NCI-H510A treated with DMSO at 0.1 percent for 48 hours (cell line): ENCODE results near the gene TMEM245.
"Not testable (repeated sequence)": the region's sequence is repeated elsewhere in the genome, so short reads cannot be mapped to it uniquely, and the experiment has no call there.

Experiments used
- DNase-seq: peaks from one replicate; lab custom pipeline; 2025; lab: John Stamatoyannopoulos, UW

Gene TMEM245

DNA sequence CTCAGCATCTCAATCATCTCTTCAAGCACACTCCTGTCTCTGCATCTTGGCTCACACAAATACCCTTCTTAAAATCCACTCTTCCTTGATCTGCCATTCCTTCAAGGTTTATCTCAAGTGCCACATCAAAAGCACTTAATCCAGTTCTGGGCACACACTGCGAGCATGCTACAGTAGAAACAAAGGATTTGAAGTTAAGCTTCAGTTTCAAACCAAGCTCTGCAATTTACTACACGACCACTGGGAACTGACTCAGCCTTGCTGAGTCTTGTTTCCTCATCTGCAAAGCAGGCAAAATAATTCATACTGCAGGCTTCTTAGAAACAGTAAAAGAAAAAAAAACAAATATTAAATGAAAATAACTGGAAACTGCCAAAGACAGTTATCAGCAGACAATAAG is 56.0 kb downstream of the TMEM245 start:
- no peak for DNase-seq

DNA sequence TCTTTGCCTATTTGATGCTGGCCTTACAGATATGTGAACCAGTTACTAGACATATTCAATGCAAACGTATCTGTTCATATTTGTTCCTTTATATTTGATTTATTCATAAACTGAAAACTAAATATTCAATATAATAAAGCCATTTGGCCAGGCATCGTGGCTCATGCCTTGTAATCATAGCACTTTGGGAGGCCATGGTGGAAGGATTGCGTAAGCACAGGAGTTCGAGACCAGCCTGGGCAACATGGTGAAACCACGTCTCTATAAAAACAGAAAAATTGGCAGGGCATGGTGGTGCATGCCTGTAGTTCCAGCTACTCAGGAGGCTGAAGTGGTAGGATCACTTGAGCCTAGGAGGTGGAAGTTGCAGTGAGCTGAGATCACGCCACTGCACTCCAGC is 57.2 kb downstream of the TMEM245 start:
- no peak for DNase-seq

DNA sequence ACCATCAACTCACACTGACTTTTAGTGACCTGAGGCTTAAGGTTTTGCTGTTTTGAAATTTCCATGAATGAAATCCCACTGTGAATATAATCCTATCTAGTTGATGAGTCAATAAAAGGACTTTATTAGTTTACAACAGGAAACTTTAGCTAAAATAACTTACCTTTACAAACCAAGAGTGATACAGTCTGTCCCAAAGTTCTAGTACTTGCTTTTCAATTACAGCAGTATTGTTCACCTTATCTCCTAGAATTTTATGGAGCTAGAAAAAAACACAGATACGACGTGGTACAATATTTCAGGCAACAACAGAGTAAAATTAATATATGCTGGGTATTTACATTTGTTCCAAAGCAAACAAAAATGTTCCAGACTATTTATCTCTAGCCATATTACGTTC is 59.6 kb downstream of the TMEM245 start:
- DNase-seq, result no peak

DNA sequence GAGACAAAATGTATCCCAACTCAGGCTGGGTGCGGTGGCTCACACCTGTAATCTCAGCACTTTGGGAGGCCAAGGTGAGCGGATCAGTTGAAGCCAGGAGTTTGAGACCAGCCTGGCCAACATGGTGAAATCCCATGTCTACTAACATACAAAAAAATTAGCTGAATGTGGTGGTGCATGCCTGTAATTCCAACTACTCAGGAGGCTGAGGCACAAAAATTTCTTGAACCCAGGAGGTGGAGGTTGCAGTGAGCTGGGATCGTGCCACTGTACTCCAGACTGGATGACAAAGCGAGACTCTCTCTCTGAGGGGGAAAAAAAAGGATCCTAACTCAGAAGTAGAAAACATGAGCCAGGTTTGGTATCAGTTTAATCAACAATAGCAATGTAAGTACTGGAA is 66.6 kb downstream of the TMEM245 start:
- DNase-seq, result not testable (repeated sequence)

DNA sequence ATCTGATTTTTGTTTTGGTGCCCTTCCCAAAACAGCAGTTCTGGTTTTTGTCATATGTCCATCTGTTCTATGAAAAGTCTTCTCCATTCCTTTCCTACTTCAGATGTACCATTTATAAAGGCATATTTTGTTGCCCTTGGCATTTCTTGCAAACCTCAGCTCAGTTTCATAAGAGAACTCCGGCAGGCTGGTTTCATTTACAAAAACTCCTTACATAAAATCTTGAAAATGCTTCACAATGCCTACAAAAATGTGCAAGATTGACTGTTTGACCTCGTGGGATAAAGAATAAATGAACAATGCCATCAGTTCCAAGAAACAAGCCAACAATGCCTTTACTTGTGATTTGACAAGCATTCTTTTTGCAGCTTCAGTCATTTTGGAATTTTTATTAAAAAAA is 67.3 kb downstream of the TMEM245 start:
- DNase-seq, result no peak

DNA sequence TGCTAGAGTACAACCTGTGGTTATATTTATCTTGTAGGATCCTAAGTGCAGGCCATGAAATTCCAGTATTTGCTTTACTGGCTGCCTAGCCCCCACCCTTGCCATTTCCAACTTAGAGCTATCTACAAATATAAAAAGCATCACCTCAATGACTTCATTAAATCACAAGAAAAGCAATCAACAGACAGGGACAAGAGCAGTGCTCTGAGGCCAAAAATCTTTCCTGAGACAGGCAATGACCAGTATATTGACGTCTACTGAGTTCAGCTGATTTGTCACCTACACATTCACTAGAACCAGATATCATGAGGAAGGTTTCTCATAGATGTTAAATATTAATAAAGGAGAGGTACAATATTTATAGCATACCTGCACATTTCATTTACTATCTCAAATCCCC is 68.0 kb downstream of the TMEM245 start:
- no peak for DNase-seq

DNA sequence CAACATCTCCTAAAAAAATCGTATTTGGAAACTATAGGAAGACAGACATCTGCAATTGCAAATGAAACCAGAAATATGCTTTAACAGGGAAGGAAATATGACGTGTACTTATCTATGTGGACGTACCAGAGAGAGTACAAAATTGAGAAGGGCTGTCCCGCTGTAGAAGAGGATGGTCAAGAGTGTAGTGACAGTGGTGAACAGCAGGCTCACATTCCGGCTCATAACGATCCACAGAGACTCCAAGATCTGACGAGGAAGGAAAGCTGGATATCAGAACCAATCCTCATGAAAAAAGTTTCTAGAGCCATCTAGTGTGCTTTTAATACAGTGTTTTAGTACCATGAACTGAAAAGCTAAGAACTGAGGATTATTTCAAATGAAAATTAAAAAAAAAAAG is 69.3 kb downstream of the TMEM245 start:
- no peak for DNase-seq

DNA sequence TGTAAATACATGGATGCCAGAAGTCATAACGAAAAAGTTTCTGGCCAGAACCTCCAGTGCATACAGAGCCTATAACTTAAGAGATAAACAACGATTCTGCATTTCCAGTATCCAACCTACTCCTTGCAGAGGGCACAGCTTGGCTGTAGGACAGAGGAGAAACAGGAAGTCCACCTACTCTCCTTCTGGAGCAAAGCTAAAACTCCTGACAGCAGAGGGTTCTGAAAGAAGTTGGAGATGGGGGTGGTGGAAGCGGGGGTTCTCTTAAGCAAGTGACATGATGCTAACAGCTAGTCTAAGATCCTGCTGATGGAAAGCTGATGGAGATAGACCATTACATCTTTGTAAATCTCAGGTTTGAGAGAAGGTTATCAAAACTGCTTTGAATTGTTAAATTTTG is 70.9 kb downstream of the TMEM245 start:
- no peak for DNase-seq

DNA sequence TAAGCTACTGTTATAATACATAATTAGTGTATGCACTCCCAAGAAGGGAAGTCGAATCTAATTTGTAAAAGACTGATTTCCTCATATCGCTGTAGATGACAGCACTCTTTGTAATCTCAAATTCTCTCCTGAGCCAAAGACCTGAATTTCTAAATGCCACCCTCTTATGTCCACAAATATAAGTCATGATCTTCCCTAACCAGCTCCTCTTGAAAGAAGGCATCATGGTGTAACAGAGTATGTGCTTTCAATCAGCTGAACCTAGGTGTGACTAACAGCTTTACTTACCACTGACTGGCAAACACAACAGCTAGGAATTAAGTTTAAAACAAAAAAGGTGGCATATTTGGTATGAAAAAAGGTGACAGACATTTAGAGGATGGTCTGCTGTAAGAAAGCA is 72.5 kb downstream of the TMEM245 start:
- DNase-seq, result no peak

DNA sequence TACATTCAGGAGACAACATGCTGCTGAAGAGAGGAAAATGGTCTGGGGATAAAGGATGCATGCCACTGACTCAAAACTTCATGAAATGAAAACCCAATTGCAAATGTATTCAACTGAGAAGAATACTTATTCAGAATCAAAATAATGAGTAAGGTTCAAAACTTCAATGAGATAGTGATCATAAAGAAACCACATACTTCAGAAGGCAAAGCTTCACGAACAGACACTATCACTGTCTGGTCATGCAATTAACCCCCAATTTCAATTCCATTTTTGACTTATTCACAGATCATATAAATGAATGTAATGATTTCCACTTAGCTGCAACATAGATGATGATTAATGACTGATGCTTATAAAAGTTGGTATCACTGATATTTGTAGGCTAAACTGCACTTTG is 73.4 kb downstream of the TMEM245 start:
- DNase-seq, result no peak

DNA sequence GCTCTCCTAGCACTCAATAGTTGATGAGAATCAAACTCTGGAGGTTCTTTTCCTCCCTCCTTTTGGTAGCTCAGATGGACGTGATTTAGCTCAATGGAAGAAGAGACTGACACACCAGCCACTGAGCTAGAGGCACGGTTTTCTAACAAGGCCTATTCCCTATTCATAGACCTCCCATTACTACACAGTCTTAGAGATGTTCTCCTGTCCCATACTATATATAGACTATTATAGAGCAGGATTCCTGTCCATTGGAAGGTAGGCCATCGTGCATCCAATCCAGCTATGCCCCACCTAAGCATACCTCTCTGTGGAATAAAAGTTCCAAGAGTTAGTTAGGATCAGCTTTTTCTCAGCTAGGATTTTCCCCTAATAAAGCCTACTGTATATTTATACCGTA is 76.2 kb downstream of the TMEM245 start:
- DNase-seq, result no peak

DNA sequence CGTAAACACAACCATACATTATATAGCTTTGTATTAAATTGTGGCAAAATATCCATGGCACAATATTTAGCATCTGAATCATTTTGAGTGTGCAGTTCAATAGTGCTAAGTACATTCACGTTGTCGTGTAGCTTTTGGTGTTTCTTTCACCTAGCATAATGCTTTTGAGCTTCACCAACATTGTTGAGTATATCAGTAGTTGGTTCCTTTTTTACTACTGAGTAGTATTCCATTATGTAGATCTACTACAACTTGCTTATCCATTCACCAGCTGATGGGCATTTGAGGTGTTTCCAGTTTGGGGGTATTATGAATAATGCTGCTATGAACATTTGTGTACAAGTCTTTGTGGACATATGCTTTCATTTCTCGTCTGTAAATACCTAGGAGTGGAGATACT is 79.2 kb downstream of the TMEM245 start:
- DNase-seq, result no peak

DNA sequence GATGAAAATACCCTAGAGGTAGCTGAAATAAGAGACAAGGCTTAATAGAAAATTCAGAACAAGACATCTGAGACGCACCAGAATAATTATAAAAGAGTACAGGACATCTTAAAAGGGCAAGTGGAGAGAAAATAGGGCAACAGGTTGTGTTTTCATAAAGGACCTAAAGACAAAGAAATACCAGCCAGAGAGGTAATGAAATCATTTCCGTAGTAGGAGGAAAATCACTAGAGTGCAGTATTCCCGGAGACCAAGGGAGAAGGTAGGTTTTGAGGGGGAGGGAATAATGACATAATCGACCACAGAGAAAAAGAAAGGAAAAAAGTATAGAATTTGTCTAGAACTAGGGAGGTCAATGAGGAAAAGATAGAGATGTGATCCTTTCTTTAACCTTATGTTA is 80.2 kb downstream of the TMEM245 start:
- no peak for DNase-seq

DNA sequence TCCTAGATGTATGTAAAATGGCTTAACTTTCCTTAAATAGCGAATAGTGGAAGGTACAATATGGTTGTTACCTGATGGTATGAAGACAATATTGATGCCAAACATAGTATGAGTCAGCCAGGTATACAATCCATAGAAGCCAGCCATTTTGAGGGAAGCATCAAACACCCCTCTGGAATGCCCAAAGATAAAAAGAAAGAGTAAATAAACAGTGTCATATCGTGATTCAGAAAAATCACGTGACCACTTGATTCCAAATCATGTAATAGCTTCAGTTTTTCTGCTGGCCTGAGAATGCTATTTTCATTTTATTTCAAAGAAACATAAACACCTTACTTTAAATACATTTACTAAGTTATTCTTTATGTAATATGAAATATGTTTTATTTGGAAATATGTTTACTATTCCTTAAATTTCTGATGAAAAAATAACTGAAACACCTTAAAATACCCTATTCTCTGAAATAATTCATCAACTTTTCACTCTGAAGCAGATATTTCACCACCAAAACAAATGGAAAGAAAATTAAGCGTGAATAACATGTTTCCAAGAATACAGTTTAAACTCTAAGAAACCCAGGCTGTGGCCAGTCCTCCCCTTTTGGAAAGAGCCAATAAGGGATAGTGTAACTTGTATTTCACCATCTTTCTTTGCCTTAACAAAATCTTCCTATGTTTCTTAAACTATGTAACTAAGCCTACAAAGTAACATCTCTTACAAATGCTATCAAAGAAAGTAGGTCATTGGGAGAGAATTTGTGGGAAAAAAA is 81.6 kb downstream of the TMEM245 start:
- DNase-seq, result no peak

DNA sequence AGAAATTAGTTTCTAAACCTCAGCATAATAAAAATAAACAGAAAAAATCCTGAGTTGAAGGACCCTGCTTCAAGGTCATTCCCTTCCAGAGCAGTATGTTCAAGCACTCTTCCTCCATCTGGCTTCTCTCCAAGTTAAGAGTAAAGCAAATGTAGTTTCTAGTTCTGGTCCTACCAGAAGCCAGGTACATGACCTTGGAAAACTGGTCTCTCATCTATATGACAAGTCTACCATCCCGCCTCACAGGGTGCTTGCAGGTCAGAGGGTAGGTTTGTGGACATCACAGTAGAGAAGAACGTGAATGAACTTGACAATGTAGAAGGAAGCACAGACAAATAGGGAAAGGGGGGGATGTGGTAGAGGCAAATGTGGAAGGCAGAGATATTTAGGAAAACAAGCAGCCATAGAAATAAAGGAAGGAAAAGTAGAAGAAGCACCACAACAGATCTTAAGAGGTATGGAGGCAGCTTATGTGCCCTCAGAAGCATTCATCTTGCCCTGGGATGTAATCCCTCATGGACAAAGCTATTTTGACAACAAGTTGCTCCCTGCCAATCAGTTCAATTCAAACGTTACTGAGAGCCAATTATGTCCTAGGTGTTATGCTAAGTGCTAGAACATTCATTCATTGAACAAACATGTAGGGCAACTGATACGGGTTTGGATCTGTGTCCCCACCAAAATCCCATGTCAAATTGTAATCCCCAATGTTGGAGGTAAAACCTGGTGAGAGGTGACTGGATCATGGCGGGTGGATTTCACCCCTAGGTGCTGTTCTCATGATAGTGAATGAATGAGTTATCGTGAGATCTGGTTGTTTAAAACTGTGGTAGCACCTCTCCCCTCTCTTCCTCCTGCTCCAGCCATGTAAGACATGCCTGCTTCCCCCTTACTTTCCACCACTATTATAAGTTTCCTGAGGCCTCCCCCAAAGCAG is 82.7 kb downstream of the TMEM245 start:
- DNase-seq, result no peak

DNA sequence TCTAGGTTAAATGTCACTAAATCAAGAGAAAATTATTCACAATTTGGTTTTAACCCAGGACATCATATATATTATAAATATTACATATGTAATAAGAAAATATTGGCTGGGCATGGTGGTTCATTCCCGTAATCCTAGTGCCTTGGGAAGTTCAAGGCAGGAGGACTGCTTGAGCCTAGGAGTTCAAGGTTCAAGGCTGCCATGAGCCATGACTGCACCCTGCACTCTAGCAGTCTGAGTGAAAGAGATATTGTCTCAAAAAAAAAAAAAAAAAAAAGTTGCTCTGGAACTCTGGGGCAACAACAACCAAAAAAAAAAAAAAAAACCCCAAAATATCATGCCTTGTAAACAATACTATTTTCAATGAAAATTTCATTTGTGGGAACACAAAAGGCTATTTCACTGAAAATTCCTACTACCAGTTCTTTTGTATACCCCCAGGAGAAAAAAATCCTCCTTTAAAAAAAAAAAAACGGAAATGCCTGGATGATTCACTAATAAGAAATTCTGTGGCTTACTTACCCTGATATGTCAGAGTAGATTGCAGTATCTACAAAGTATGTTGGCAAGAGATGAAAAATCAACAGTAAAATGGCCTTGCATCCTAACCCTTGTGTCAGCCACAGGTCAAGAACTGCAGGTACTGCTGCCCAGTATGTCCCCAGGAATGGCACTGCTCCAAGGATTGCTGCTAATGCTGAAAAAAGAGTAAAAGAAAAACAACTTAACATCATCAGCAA is 83.9 kb downstream of the TMEM245 start:
- DNase-seq, result no peak

DNA sequence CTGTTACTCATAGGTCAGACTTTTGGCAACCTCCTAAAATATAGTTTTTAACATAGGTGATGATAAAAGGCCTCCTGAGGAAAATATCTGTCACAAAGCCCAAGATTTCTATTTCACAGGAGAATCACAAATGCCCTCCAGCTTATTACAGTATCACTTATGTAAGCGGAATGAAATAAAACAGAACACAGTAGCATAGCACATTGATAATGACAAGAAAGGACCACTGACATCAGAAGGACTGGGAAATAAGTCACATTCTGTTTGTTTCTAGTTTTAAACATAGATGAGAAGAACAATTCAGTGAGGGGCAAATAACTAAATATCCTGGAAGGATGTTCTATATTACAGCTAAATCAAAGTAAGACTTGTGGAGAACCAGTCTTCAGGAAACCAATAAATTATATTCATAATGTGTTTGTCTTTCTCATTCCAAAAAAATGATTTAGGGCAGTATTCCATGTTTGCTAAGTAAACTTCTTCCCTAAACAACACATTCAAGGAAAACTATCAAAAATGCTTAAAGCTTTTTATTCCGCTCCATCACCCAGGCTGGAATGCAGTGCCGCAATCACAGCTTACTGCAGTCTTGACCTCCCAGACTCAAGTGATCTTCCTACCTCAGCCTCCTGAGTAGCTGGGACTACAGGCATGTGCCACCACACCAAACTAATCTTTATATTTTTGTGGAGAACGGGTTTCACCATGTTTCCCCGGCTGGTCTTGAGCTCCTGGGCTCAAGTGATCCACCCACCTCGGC is 85.6 kb downstream of the TMEM245 start:
- DNase-seq, result no peak

DNA sequence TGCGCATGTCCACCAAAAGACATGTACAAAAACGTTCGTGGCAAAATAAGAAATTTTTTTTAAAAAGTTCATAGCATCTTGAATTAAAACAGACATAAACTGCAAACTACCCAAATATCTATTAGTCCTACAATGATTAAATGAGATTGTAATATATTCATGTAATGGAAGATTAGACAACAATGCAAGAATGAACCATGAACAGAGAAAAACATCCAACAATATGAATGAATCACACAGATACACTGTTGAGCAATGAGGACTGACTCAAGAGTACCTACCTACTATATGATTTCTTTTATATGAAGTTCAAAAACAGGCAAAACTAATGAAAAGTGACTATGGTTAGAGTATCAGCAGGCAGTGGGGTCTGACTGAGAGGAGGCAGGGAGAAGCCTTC is 88.5 kb downstream of the TMEM245 start:
- DNase-seq, result no peak

DNA sequence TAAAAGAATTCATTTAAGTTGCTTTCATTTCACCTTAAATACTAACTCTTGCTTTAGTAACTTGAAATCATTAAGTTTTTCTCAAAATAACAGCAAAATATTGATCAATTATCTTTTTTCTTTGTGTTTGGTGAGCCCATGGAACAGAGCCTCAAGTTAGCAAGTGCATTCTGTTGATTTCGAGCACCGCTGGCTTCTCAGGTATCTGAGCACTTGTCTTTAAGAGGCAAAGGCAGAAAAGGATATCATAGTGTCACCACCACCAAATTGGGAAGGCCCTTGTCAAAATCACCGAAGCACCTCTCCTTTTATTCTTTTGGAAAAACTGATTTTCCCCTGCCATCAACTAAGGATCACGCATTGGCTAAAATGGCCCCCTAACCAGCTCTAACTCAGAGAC is 89.3 kb downstream of the TMEM245 start:
- DNase-seq, result no peak

DNA sequence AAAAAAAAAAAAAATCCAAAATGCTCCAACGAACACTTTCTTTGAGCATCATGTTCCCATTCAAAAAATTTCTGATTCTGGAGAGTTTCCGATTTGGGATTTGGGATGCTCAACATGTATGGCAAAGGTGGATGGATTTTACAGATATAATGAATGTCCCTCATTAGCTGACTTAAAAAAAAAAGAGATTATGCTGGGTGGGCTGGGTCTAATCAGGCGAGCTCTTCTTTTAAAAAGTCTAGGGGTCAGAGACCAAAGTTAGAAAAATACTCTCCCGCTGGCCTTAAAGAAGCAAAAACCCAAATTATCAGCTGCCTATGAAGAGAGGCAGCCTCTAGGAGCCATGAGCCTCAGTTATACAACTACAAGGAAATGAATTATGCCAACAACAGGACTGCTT is 91.3 kb downstream of the TMEM245 start:
- no peak for DNase-seq

DNA sequence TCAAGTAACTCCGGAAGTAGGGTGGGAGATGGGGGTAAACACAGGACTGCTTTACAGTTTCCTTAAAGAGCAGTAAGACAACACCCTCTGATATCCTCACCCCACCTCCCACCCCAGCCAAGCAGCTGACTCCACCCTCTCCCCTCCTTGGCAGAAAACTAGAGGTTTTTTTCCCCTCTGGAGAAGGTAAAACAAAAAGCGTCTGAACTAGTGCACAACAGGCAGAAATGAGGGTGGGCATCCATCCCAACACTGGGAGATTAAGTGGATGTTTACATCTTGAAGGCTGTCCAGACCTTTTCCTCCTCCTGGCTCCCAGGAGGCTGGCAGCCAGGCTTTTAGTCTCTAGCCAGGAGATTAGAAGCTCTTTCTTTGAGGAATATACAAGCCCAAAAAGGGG is 92.6 kb downstream of the TMEM245 start:
- DNase-seq, result no peak

DNA sequence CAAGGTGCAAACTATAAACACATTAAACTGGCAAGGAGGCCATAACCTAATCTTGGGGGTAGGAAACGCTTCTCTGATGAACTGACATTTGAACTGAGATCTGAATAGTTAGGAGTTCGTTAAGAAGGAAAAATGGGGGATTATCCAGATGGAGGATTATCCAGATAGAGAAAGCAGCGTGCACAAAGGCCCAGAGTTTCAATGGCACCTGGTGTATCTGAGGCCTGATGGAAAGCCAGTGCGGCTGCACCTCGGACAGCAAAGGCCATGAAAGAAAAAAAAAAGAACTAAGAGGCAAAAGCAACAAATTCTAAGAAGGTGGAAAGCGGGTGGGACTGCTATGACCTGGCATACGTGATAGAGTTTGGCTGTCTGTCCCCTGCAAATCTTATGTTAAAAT is 93.4 kb downstream of the TMEM245 start:
- DNase-seq, result no peak
